ENCODE results near the gene PP2D1.

- TF ChIP-seq CTCF (IDR thresholded peaks at IDR 0.05), result no peak
- TF ChIP-seq POLR2A (IDR thresholded peaks at IDR 0.05), result no peak
These were observed 61.7 kb downstream of the PP2D1 start for GRCh38 chr3:19950316-19950715.
